Neural progenitor cell (in vitro differentiated cells): ENCODE results near the gene PNN. TPM values are rescaled to one million over a fixed set of nuclear protein-coding genes. Genes with fewer than 3 reads are reported as not detected.
A peak's percentile ranks its signal among the peaks of the same experiment; 100 is the strongest.
"Not testable (repeated sequence)": the region's sequence is repeated elsewhere in the genome, so short reads cannot be mapped to it uniquely, and the experiment has no call there.

Experiments
- DNase-seq: peaks from one replicate; pipeline ENCODE4 v3.0.0-alpha.2; 2016; ENCODE audit warnings: low spot score
- H2AFZ ChIP-seq: fragments of 200-600 bp; sonication (generic); replicated peaks from 2 replicates; pipeline ENCODE4 v1.6.1; 2016; ENCODE audit warnings: antibody characterized with exemption
- H3F3A ChIP-seq: fragments of 200-600 bp; sonication (generic); 2 replicates; pipeline ENCODE4 v1.6.1; 2016; ENCODE audit warnings: antibody characterized with exemption, low read depth
- H3K27ac ChIP-seq: fragments of 200-600 bp; sonication (generic); 2 replicates; pipeline ENCODE4 v1.5.1; 2016; ENCODE audit warnings: mild to moderate bottlenecking
- H3K27me3 ChIP-seq: fragments of 200-600 bp; sonication (generic); 2 replicates; pipeline ENCODE4 v1.6.1; 2016; ENCODE audit warnings: mild to moderate bottlenecking, moderate library complexity
- H3K36me3 ChIP-seq: fragments of 200-600 bp; sonication (generic); 2 replicates; pipeline ENCODE4 v1.5.1; 2016
- H3K4me1 ChIP-seq: fragments of 200-600 bp; sonication (generic); 2 replicates; pipeline ENCODE4 v1.6.1; 2016; ENCODE audit warnings: mixed run types
- H3K4me2 ChIP-seq: fragments of 200-600 bp; sonication (generic); 2 replicates; pipeline ENCODE4 v1.6.1; 2016
- H3K4me3 ChIP-seq: fragments of 200-600 bp; sonication (generic); 2 replicates; pipeline ENCODE4 v1.5.1; 2016
- H3K79me2 ChIP-seq: fragments of 200-600 bp; sonication (generic); 2 replicates; pipeline ENCODE4 v1.6.1; 2016; ENCODE audit warnings: low read depth
- H3K9ac ChIP-seq: fragments of 200-600 bp; sonication (generic); 2 replicates; pipeline ENCODE4 v1.6.1; 2016
- H3K9me3 ChIP-seq: fragments of 200-600 bp; sonication (generic); 2 replicates; pipeline ENCODE4 v1.5.1; 2016; ENCODE audit warnings: low read depth
- H4K20me1 ChIP-seq: fragments of 200-600 bp; sonication (generic); 2 replicates; pipeline ENCODE4 v1.6.1; 2016; ENCODE audit warnings: low read depth
- H3K27ac Mint-ChIP-seq: 3 replicates; pipeline ENCODE4 v1.8.0; 2021; ENCODE audit warnings: mixed read lengths
- H3K27me3 Mint-ChIP-seq: 2 replicates; pipeline ENCODE4 v1.8.0; 2022; ENCODE audit warnings: low read depth, mild to moderate bottlenecking, inconsistent platforms, moderate library complexity, mixed read lengths; ENCODE audit not compliant: insufficient read depth
- H3K36me3 Mint-ChIP-seq: 3 replicates; pipeline ENCODE4 v1.8.0; 2021; ENCODE audit warnings: mixed read lengths
- H3K4me1 Mint-ChIP-seq: 3 replicates; pipeline ENCODE4 v1.8.0; 2021; ENCODE audit warnings: mixed read lengths
- H3K4me3 Mint-ChIP-seq: 3 replicates; pipeline ENCODE4 v1.8.0; 2021; ENCODE audit warnings: mild to moderate bottlenecking, moderate library complexity, mixed read lengths
- H3K9me3 Mint-ChIP-seq: 3 replicates; pipeline ENCODE4 v1.8.0; 2020; ENCODE audit warnings: mixed read lengths
- CTCF ChIP-seq: fragments of 200-600 bp; sonication (generic); IDR thresholded peaks from 2 replicates; pipeline ENCODE4 v1.5.1; 2017; ENCODE audit warnings: antibody characterized with exemption, mild to moderate bottlenecking
- EZH2 ChIP-seq: fragments of 200-600 bp; sonication (generic); IDR thresholded peaks from 2 replicates; pipeline ENCODE4 v1.6.1; 2017; ENCODE audit warnings: antibody characterized with exemption, mild to moderate bottlenecking, moderate library complexity
- EZH2phosphoT487 ChIP-seq: fragments of 200-600 bp; sonication (generic); IDR thresholded peaks from 2 replicates; pipeline ENCODE4 v1.6.1; 2017; ENCODE audit warnings: antibody characterized with exemption
- total RNA-seq: library from RNA; depleted of rRNA; stranded (reverse); fragments of >200 nt; gene quantifications from 2 replicates; pipeline ENCODE4 v1.2.3, GENCODE V29; 2015; ENCODE audit warnings: low replicate concordance

The PNN gene
- total RNA-seq, 1 donor from 2014 or later = 110 TPM

- H3K27ac Mint-ChIP-seq = no peak overlapping the region
These were observed 16.7 kb upstream of the PNN start for GRCh38 chr14:39158222-39158858.

GRCh38 chr14:39160494-39160893 is 14.6 kb upstream of the PNN start:
- Mint-ChIP-seq H3K27ac (no peak overlapping the region), H3K36me3 (peaks cover 20% of the 10 kb centered on the region), H3K4me1 (no peaks in the 10 kb centered on the region), H3K9me3 (no peaks in the 10 kb centered on the region), H3K27me3 (peaks cover 3% of the 10 kb centered on the region), H3K4me3 (no peak overlapping the region)
- Histone ChIP-seq H3F3A (peaks cover 13% of the 10 kb centered on the region), H2AFZ (no peak overlapping the region), H3K9ac (no peak overlapping the region), H3K4me3 (no peak overlapping the region), H3K4me2 (no peak overlapping the region), H3K36me3 (peaks cover 4% of the 10 kb centered on the region), H3K27me3 (no peaks in the 10 kb centered on the region), H3K79me2 (peaks cover 26% of the 10 kb centered on the region), H3K27ac (no peak overlapping the region), H4K20me1 (peaks cover 20% of the 10 kb centered on the region), H3K4me1 (peaks cover 12% of the 10 kb centered on the region), H3K9me3 (no peaks in the 10 kb centered on the region)
- no peak for DNase-seq
- TF ChIP-seq EZH2 (no peak), CTCF (no peak), EZH2phosphoT487 (no peak)

More at GRCh38 chr14:39158222-39158858, 16.7 kb upstream of the PNN start:
- Histone ChIP-seq H3K9ac (no peak overlapping the region), H3K4me2 (no peak overlapping the region), H3K27ac (no peak overlapping the region), H3K27me3 (no peaks in the 10 kb centered on the region), H3K4me1 (peaks cover 12% of the 10 kb centered on the region), H3K36me3 (peaks cover 4% of the 10 kb centered on the region), H4K20me1 (peaks cover 20% of the 10 kb centered on the region), H3K9me3 (no peaks in the 10 kb centered on the region), H2AFZ (no peak overlapping the region), H3K79me2 (peaks cover 23% of the 10 kb centered on the region), H3K4me3 (no peak overlapping the region), H3F3A (peaks cover 13% of the 10 kb centered on the region)
- Mint-ChIP-seq H3K27me3 (peaks cover 5% of the 10 kb centered on the region), H3K9me3 (no peaks in the 10 kb centered on the region), H3K4me1 (no peaks in the 10 kb centered on the region), H3K4me3 (no peak overlapping the region), H3K36me3 (peaks cover 18% of the 10 kb centered on the region)
- DNase-seq = no peak
- no peak for TF ChIP-seq EZH2
- TF ChIP-seq CTCF = no peak
- no peak for TF ChIP-seq EZH2phosphoT487

GRCh38 chr14:39167797-39168320 is 7.2 kb upstream of the PNN start:
- H2AFZ ChIP-seq, H3K27me3 Mint-ChIP-seq, H4K20me1 ChIP-seq, DNase-seq, H3K9ac ChIP-seq, H3K9me3 ChIP-seq, H3K27me3 ChIP-seq, H3K9me3 Mint-ChIP-seq, H3K27ac Mint-ChIP-seq, H3K36me3 Mint-ChIP-seq, H3K27ac ChIP-seq, H3K4me3 ChIP-seq, H3K36me3 ChIP-seq: not testable (repeated sequence)
- Histone ChIP-seq H3F3A (peaks cover 19% of the 10 kb centered on the region), H3K79me2 (peaks cover 43% of the 10 kb centered on the region), H3K4me1 (peaks cover 19% of the 10 kb centered on the region), H3K4me2 (peak overlapping the region; percentile 94)
- Mint-ChIP-seq H3K4me1 (peaks cover 25% of the 10 kb centered on the region), H3K4me3 (peak overlapping the region; percentile 95)

- Mint-ChIP-seq H3K4me3 (peak overlapping the region; percentile 95), H3K4me1 (peaks cover 25% of the 10 kb centered on the region), H3K27me3 (peaks cover 2% of the 10 kb centered on the region), H3K9me3 (no peaks in the 10 kb centered on the region), H3K36me3 (peaks cover 7% of the 10 kb centered on the region), H3K27ac (no peak overlapping the region)
- H2AFZ ChIP-seq = no peak overlapping the region
- peaks cover 43% of the 10 kb centered on the region for H3K79me2 ChIP-seq
- peak overlapping the region; percentile 86 for H3K9ac ChIP-seq
- H3K36me3 ChIP-seq = no peaks in the 10 kb centered on the region
- H3K4me2 ChIP-seq = peak overlapping the region; percentile 94
- H3K4me3 ChIP-seq = peak overlapping the region; percentile 79
- no peak for DNase-seq
- TF ChIP-seq EZH2phosphoT487 = no peak
- TF ChIP-seq EZH2 = no peak
- TF ChIP-seq CTCF = no peak
- no peaks in the 10 kb centered on the region for H4K20me1 ChIP-seq
- H3K27me3 ChIP-seq = no peaks in the 10 kb centered on the region
- H3F3A ChIP-seq = peaks cover 26% of the 10 kb centered on the region
- H3K27ac ChIP-seq = no peak overlapping the region
- no peaks in the 10 kb centered on the region for H3K9me3 ChIP-seq
- H3K4me1 ChIP-seq = peaks cover 19% of the 10 kb centered on the region
These were observed 6.5 kb upstream of the PNN start for GRCh38 chr14:39168591-39168990.
